IPS-18c (cell line): ENCODE results near the gene FYCO1.

Source experiments
- H3K4me3 ChIP-seq: 2 replicates; pipeline ENCODE4 v1.7.0; 2013; ENCODE audit warnings: low read depth, mild to moderate bottlenecking, low read length, moderate library complexity; ENCODE audit not compliant: insufficient read depth
- H3K9me3 ChIP-seq: one replicate; pipeline ENCODE4 v1.6.1; 2013; ENCODE audit warnings: mild to moderate bottlenecking, low read length, moderate library complexity; ENCODE audit not compliant: control insufficient read depth, insufficient read depth

Gene FYCO1

DNA sequence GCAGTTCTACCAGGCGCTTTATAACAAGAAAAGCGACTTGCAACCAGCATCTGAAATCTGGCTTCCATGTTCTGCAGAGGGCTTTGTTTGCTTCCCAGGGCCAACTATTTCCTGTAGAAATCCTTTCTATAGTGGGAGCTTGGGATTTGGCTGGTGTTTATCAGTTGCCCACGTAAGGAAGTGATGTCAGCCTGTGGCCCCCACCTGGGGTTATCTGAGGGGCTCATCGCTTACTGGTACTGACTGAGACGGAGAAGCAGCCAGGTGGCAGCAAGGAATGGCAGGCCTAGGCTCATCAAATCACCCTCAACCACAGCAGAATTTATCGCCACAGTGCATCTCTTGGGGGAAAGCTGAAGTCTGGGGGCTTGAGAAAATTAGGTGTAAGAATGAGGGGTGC lies 123.8 kb downstream of the FYCO1 start:
- no peaks in the 10 kb centered on the region for H3K9me3 ChIP-seq
- H3K4me3 ChIP-seq, result no peak overlapping the region

DNA sequence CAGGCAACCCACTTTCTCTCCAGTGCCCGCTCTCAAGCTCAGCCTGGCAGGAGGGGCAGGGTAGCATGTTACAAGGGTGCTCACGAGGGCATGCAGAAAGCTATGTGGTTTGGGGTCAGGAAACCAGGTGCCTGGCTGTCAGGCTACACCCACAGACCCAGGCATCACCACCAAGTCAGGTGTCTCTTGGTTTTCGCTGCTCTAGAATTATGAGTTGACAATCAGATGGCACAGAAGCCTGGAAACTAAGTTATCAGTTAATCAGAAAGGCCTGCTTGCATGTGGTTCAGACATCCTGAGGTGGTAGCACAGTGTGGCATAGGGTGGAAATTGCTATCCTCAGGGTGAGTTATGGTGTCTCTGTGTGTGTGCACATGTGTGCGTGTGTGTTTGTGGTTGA lies 125.5 kb downstream of the FYCO1 start:
- no peaks in the 10 kb centered on the region for H3K9me3 ChIP-seq
- H3K4me3 ChIP-seq, result no peak overlapping the region

DNA sequence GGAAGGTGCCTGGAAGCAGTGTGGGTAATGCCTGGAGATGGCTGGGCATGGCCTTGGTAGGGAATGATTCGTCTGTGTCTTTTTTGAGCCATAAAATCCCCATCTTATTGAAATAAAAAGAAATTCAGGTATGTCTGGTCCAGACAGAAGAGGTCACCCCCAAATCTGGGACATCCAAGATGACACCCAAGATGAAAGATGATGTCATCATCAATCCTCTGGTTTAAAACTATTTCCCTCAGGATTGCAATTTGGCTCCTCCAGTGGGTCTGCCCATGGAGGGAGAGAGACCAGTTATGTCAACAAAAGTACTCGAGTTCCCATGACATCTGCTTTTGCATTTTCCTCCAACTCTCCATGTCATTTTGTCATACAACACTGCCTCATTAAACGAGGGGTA lies 126.0 kb downstream of the FYCO1 start:
- no peak overlapping the region for H3K4me3 ChIP-seq
- H3K9me3 ChIP-seq, result no peaks in the 10 kb centered on the region

- H3K4me3 ChIP-seq, result no peak overlapping the region
Observed at GRCh38 chr3:45868650-45869049, 127.0 kb downstream of the FYCO1 start.

DNA sequence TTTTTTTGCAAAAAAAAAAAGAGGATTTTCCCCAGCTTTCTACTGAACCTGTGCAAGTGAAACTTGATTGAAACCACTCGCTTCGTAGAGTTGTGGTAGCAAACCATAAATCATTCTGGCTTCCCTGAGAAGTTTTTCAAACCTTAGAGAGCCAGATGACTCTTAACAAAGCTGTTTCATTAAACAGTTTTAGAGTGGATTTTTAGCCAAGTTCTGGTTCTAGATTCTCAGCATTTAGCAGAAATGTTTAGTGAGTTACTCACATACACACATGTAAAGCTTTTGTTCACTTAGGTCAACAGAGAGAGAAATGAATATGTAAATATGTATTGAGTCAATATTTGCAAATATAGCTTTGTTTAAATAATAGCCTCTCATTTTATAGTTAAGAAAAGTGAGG lies 127.4 kb downstream of the FYCO1 start:
- no peaks in the 10 kb centered on the region for H3K9me3 ChIP-seq

More at GRCh38 chr3:45868650-45869049, 127.0 kb downstream of the FYCO1 start:
- H3K9me3 ChIP-seq, result no peaks in the 10 kb centered on the region

More for the DNA sequence above, 127.4 kb downstream of the FYCO1 start:
- H3K4me3 ChIP-seq, result no peak overlapping the region
